Hematopoietic multipotent progenitor cell treated with erythropoietin and hydrocortisone succinate and interleukin-3 and kit ligand, for 6 days (in vitro differentiated cells): ENCODE results near the gene VAV2.
A peak's percentile ranks its signal among the peaks of the same experiment; 100 is the strongest.

ENCODE experiments used
- DNase-seq: peaks from one replicate; pipeline ENCODE4 v3.0.0-alpha.2; 2015

VAV2 gene

GRCh38 chr9:133789778-133790177, 202.3 kb downstream of the VAV2 start:
- no peak for DNase-seq

GRCh38 chr9:133788819-133789717, 203.1 kb downstream of the VAV2 start:
- no peak for DNase-seq

- no peak for DNase-seq
Measured at GRCh38 chr9:133788045-133788818, 203.9 kb downstream of the VAV2 start.

- DNase-seq = peak; percentile 84
Measured at GRCh38 chr9:133787754-133788025, 204.4 kb downstream of the VAV2 start.

- no peak for DNase-seq
Measured at GRCh38 chr9:133786907-133787753, 205.0 kb downstream of the VAV2 start.

- no peak for DNase-seq
Measured at GRCh38 chr9:133786371-133786753, 205.8 kb downstream of the VAV2 start.

- no peak for DNase-seq
Measured at GRCh38 chr9:133785753-133786370, 206.3 kb downstream of the VAV2 start.

GRCh38 chr9:133784731-133785561, 207.2 kb downstream of the VAV2 start:
- DNase-seq = no peak

- no peak for DNase-seq
Measured at GRCh38 chr9:133783331-133783731, 208.8 kb downstream of the VAV2 start.

GRCh38 chr9:133782157-133783130, 209.7 kb downstream of the VAV2 start:
- DNase-seq = peak; percentile 85

- no peak for DNase-seq
Measured at GRCh38 chr9:133781828-133782135, 210.3 kb downstream of the VAV2 start.

- DNase-seq = no peak
Measured at GRCh38 chr9:133780962-133781827, 210.9 kb downstream of the VAV2 start.

- DNase-seq = no peak
Measured at GRCh38 chr9:133780404-133780945, 211.6 kb downstream of the VAV2 start.

GRCh38 chr9:133779516-133780403, 212.4 kb downstream of the VAV2 start:
- no peak for DNase-seq

GRCh38 chr9:133779081-133779480, 213.0 kb downstream of the VAV2 start:
- no peak for DNase-seq

- no peak for DNase-seq
Measured at GRCh38 chr9:133778336-133779013, 213.6 kb downstream of the VAV2 start.

GRCh38 chr9:133777871-133778270, 214.3 kb downstream of the VAV2 start:
- no peak for DNase-seq
